Neural cell (in vitro differentiated cells): ENCODE measurements around the gene BEX2. TPM values are rescaled to one million over a fixed set of nuclear protein-coding genes. Genes with fewer than 3 reads are reported as not detected.
A peak's percentile ranks its signal among the peaks of the same experiment; 100 is the strongest.
"Not testable (repeated sequence)": the region's sequence is repeated elsewhere in the genome, so short reads cannot be mapped to it uniquely, and the experiment has no call there.

Experiments
- H2AFZ ChIP-seq: fragments of 200-600, 300-800 bp; sonication (generic), shearing (Covaris generic); 2 replicates; pipeline ENCODE4 v1.6.0; 2014; ENCODE audit warnings: low read depth, mild to moderate bottlenecking, antibody characterized with exemption, low read length, moderate library complexity
- H3F3A ChIP-seq: fragments of 200-600 bp; shearing (Covaris generic); 2 replicates; pipeline ENCODE4 v1.6.1; 2016; ENCODE audit warnings: mild to moderate bottlenecking, moderate library complexity, mixed read lengths, antibody characterized with exemption, low read length; ENCODE audit not compliant: insufficient read depth, poor library complexity, severe bottlenecking
- H3K27ac ChIP-seq: fragments of 200-600, 300-800 bp; sonication (generic), shearing (Covaris generic); 2 replicates; pipeline ENCODE4 v1.5.1; 2014; ENCODE audit warnings: mild to moderate bottlenecking, low read length, moderate library complexity
- H3K27me3 ChIP-seq: fragments of 300-800, 200-600 bp; sonication (generic), shearing (Covaris generic); 2 replicates; pipeline ENCODE4 v1.6.0; 2014; ENCODE audit warnings: mild to moderate bottlenecking, low read depth, low read length, moderate library complexity; ENCODE audit not compliant: insufficient read depth
- H3K36me3 ChIP-seq: fragments of 300-800, 200-600 bp; sonication (generic), shearing (Covaris generic); 2 replicates; pipeline ENCODE4 v1.5.1; 2014; ENCODE audit warnings: mild to moderate bottlenecking, antibody characterized with exemption, low read length, moderate library complexity; ENCODE audit not compliant: insufficient read depth
- H3K4me2 ChIP-seq: fragments of 300-800, 200-600 bp; sonication (generic), shearing (Covaris generic); 2 replicates; pipeline ENCODE4 v1.6.0; 2014; ENCODE audit warnings: mild to moderate bottlenecking, low read length
- H3K4me3 ChIP-seq: fragments of 300-800, 200-600 bp; sonication (generic), shearing (Covaris generic); 2 replicates; pipeline ENCODE4 v1.5.1; 2014; ENCODE audit warnings: mild to moderate bottlenecking, low read length, moderate library complexity
- H3K79me2 ChIP-seq: fragments of 200-600 bp; shearing (Covaris generic); replicated peaks from 2 replicates; pipeline ENCODE4 v1.6.0; 2014; ENCODE audit warnings: mild to moderate bottlenecking, low read length, moderate library complexity; ENCODE audit not compliant: insufficient read depth
- H3K9ac ChIP-seq: fragments of 300-800, 200-600 bp; sonication (generic), shearing (Covaris generic); 2 replicates; pipeline ENCODE4 v1.6.1; 2016; ENCODE audit warnings: mild to moderate bottlenecking, low read length, mixed read lengths
- H3K9me2 ChIP-seq: fragments of 200-600 bp; shearing (Covaris generic); 2 replicates; pipeline ENCODE4 v1.6.1; 2016; ENCODE audit warnings: mild to moderate bottlenecking, low read length, mixed read lengths; ENCODE audit not compliant: insufficient read depth
- H3K9me3 ChIP-seq: fragments of 200-600, 300-800 bp; sonication (generic), shearing (Covaris generic); 2 replicates; pipeline ENCODE4 v1.6.1; 2016; ENCODE audit warnings: mild to moderate bottlenecking, mixed run types, low read length, moderate library complexity, mixed read lengths
- H4K20me1 ChIP-seq: fragments of 200-600 bp; shearing (Covaris generic); 2 replicates; pipeline ENCODE4 v1.6.1; 2016; ENCODE audit warnings: mild to moderate bottlenecking, mixed run types; ENCODE audit not compliant: insufficient read depth
- CTCF ChIP-seq: fragments of 450-650 bp; IDR thresholded peaks from 2 replicates; pipeline ENCODE4 v1.5.1; 2014; ENCODE audit warnings: antibody characterized with exemption, mild to moderate bottlenecking, moderate library complexity; ENCODE audit not compliant: poor library complexity, severe bottlenecking
- EP300 ChIP-seq: fragments of 450-650 bp; conservative IDR thresholded peaks from 2 replicates; pipeline ENCODE4 v1.6.1; 2014; ENCODE audit warnings: antibody characterized with exemption, mild to moderate bottlenecking, moderate library complexity; ENCODE audit not compliant: poor library complexity, severe bottlenecking
- EZH2 ChIP-seq: fragments of 200-600, 300-800 bp; shearing (Covaris generic), sonication (generic); IDR thresholded peaks from 2 replicates; pipeline ENCODE4 v1.6.1; 2014; ENCODE audit warnings: antibody characterized with exemption, low read length, borderline replicate concordance, mild to moderate bottlenecking; ENCODE audit not compliant: insufficient read depth, poor library complexity, severe bottlenecking
- MXI1 ChIP-seq: fragments of 450-650 bp; conservative IDR thresholded peaks from 2 replicates; pipeline ENCODE4 v1.6.1; 2014; ENCODE audit warnings: antibody characterized with exemption, mild to moderate bottlenecking; ENCODE audit not compliant: poor library complexity, severe bottlenecking
- POLR2AphosphoS5 ChIP-seq: IDR thresholded peaks from 2 replicates; pipeline ENCODE4 v1.6.1; 2012
- RAD21 ChIP-seq: fragments of 450-650 bp; conservative IDR thresholded peaks from 2 replicates; pipeline ENCODE4 v1.6.1; 2014; ENCODE audit warnings: antibody characterized with exemption, mild to moderate bottlenecking, moderate library complexity
- REST ChIP-seq: IDR thresholded peaks from 2 replicates; pipeline ENCODE4 v1.6.1; 2012; ENCODE audit warnings: borderline replicate concordance
- SMC3 ChIP-seq: fragments of 450-650 bp; conservative IDR thresholded peaks from 2 replicates; pipeline ENCODE4 v1.6.1; 2014; ENCODE audit warnings: antibody characterized with exemption, mild to moderate bottlenecking, moderate library complexity; ENCODE audit not compliant: poor library complexity
- TAF1 ChIP-seq: IDR thresholded peaks from 2 replicates; pipeline ENCODE4 v1.6.1; 2012; ENCODE audit warnings: low read depth
- polyA plus RNA-seq: library from polyadenylated mRNA; depleted of rRNA; stranded (reverse); fragments of >200 nt; gene quantifications from 2 replicates; pipeline ENCODE4 v1.2.3, GENCODE V29; 2014

The BEX2 gene
- polyA plus RNA-seq, 1 donor from 2014 or later, result 631 TPM

- Histone ChIP-seq H3K9me2 (no peaks in the 10 kb centered on the region), H3K36me3 (no peaks in the 10 kb centered on the region), H3K9ac (peak overlapping the region; percentile 93), H3K27me3 (no peaks in the 10 kb centered on the region), H4K20me1 (no peaks in the 10 kb centered on the region), H3K9me3 (no peaks in the 10 kb centered on the region), H3K79me2 (peaks cover 3% of the 10 kb centered on the region), H3K4me3 (peak overlapping the region; percentile 85), H3K4me2 (peak overlapping the region; percentile 76), H2AFZ (peak overlapping the region; percentile 33), H3F3A (no peaks in the 10 kb centered on the region), H3K27ac (peak overlapping the region; percentile 80)
- TF ChIP-seq POLR2AphosphoS5 (no peak), EZH2 (no peak), TAF1 (peak; percentile 3), CTCF (no peak), MXI1 (no peak), REST (peak; percentile 15), SMC3 (no peak), RAD21 (no peak), EP300 (no peak)
Observed at GRCh38 chrX:103309860-103310554, 783 bp downstream of the BEX2 start.

GRCh38 chrX:103305666-103306065, 5.1 kb downstream of the BEX2 start:
- H3K9me3 ChIP-seq, H3K4me3 ChIP-seq, H3K27me3 ChIP-seq, H4K20me1 ChIP-seq, H3K27ac ChIP-seq, H3K36me3 ChIP-seq, H3K79me2 ChIP-seq, H3K9me2 ChIP-seq, H3K4me2 ChIP-seq, H3F3A ChIP-seq, H3K9ac ChIP-seq, H2AFZ ChIP-seq: not testable (repeated sequence)
